ENCODE data around the gene PBX3. TPM values are rescaled to one million over a fixed set of nuclear protein-coding genes. Genes with fewer than 3 reads are reported as not detected.
A peak's percentile ranks its signal among the peaks of the same experiment; 100 is the strongest.

Gene PBX3
- polyA plus RNA-seq, 1 donor (not counting 4 experiments of a cell fraction or from before 2014, with no cell fraction given), result 26.3 TPM

DNA sequence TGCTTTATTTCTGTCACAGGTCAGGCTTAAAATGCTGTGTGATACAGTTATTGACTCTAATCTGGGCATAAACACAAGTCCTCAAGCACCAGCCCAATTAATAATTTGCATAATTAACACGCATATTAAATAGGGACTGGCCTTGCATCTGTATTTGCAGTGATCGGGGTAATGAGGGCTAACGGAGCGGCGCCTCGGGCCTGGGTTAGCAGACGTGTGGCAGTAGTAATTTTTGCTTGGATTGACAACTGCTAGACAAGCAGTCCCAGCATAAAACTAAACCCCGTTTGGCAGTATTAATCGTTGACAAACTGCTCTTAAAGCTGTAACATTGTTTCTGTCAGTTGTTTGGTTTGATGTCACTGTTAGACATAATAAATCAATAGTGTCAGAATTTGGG is 109.2 kb downstream of the PBX3 start:
- Histone ChIP-seq H3K9ac (ENCODE audit: control insufficient read depth, extremely low read depth, insufficient read depth, low read length) (no peak overlapping the region), H3K9me3 (ENCODE audit: control insufficient read depth, low read depth, low read length) (no peaks in the 10 kb centered on the region), H3K27ac (ENCODE audit: control insufficient read depth, insufficient read depth, low read length) (no peak overlapping the region), H3K4me1 (ENCODE audit: control insufficient read depth, extremely low read depth, insufficient read depth, low read length) (no peaks in the 10 kb centered on the region), H3K4me2 (ENCODE audit: control insufficient read depth, extremely low read depth, insufficient read depth, low read depth, low read length) (no peak overlapping the region), H3K9me1 (ENCODE audit: control insufficient read depth, extremely low read depth, insufficient read depth, low read length) (no peaks in the 10 kb centered on the region), H2AFZ (ENCODE audit: control insufficient read depth, low read length) (no peak overlapping the region), H3K79me2 (ENCODE audit: control insufficient read depth, insufficient read depth, low read length) (peaks cover 24% of the 10 kb centered on the region), H3K36me3 (ENCODE audit: control insufficient read depth in 2 of 2, extremely low read depth in 1 of 2, insufficient read depth in 2 of 2, low read length in 2 of 2) (no peaks in the 10 kb centered on the region), H3K4me3 (ENCODE audit: control insufficient read depth in 2 of 3, extremely low read depth in 1 of 3, insufficient read depth in 2 of 3, low read depth in 1 of 3, low read length in 3 of 3) (no peak overlapping the region), H3K27me3 (ENCODE audit: control insufficient read depth, extremely low read depth, insufficient read depth, low read length) (no peaks in the 10 kb centered on the region), H4K20me1 (ENCODE audit: control insufficient read depth, extremely low read depth, insufficient read depth, low read length) (no peaks in the 10 kb centered on the region)
- no peak for FAIRE-seq
- dilution Hi-C loops (cut with MboI; ENCODE audit: extremely low pct_ligation_motif_present, low sequenced_read_pairs), result no loop called here
- DNase-seq (ENCODE audit: low read depth, low spot score), result no peak
- no peak for TF ChIP-seq EZH2 (IDR thresholded peaks at IDR 0.05; ENCODE audit: low read length)
- no peak for TF ChIP-seq CTCF (optimal IDR thresholded peaks at IDR 0.05 in 1 of 3, IDR thresholded peaks at IDR 0.05 in 1 of 3, conservative IDR thresholded peaks at IDR 0.05 in 1 of 3; ENCODE audit: extremely low read depth in 1 of 3, insufficient read depth in 2 of 3, low read length in 3 of 3)

DNA sequence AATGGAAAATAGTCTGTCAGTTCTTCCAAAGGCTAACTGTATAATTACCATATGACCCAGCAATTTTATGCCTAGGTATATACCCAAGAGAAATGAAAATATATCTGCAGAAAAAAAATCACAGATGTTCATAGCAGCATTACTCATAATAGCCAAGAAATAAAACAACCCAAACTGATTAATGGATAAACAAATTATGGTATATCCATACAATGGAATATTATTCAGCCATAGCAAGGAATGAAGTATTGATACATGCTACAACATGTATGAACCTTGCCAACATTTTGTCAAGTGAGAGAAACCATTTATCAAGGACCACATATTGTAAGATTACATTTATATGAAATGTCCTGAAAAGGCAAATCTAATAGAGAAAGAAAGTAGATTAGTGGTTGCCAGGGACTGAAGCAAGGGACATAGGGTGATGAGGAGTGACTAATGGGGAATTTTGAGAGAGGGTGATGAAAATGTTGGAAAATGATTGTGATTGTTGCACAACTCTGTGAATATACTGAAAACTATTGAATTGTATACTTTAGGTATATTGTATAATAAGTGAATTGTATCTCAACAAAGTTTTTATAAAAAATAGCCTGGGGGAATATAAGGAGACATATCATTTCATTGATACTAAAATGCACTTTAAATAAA is 114.4 kb downstream of the PBX3 start:
- dilution Hi-C loops (cut with MboI; ENCODE audit: extremely low pct_ligation_motif_present, low sequenced_read_pairs), result no loop called here
- no peaks in the 10 kb centered on the region for H3K27me3 ChIP-seq (ENCODE audit: control insufficient read depth, extremely low read depth, insufficient read depth, low read length)
- no peaks in the 10 kb centered on the region for H3K9me1 ChIP-seq (ENCODE audit: control insufficient read depth, extremely low read depth, insufficient read depth, low read length)
- TF ChIP-seq CTCF (optimal IDR thresholded peaks at IDR 0.05 in 1 of 3, IDR thresholded peaks at IDR 0.05 in 1 of 3, conservative IDR thresholded peaks at IDR 0.05 in 1 of 3; ENCODE audit: extremely low read depth in 1 of 3, insufficient read depth in 2 of 3, low read length in 3 of 3), result no peak
- no peak for TF ChIP-seq EZH2 (IDR thresholded peaks at IDR 0.05; ENCODE audit: low read length)
- H2AFZ ChIP-seq (ENCODE audit: control insufficient read depth, low read length), result no peak overlapping the region
- no peak overlapping the region for H3K4me2 ChIP-seq (ENCODE audit: control insufficient read depth, extremely low read depth, insufficient read depth, low read depth, low read length)
- no peak for DNase-seq (ENCODE audit: low read depth, low spot score)
- no peaks in the 10 kb centered on the region for H4K20me1 ChIP-seq (ENCODE audit: control insufficient read depth, extremely low read depth, insufficient read depth, low read length)
- peaks cover 25% of the 10 kb centered on the region for H3K79me2 ChIP-seq (ENCODE audit: control insufficient read depth, insufficient read depth, low read length)
- no peak for FAIRE-seq
- no peaks in the 10 kb centered on the region for H3K9me3 ChIP-seq (ENCODE audit: control insufficient read depth, low read depth, low read length)
- peak overlapping the region; percentile 40 for H3K27ac ChIP-seq (ENCODE audit: control insufficient read depth, insufficient read depth, low read length)
- no peaks in the 10 kb centered on the region for H3K36me3 ChIP-seq (ENCODE audit: control insufficient read depth in 2 of 2, extremely low read depth in 1 of 2, insufficient read depth in 2 of 2, low read length in 2 of 2)
- no peak overlapping the region for H3K4me3 ChIP-seq (ENCODE audit: control insufficient read depth in 2 of 3, extremely low read depth in 1 of 3, insufficient read depth in 2 of 3, low read depth in 1 of 3, low read length in 3 of 3)
- no peak overlapping the region for H3K9ac ChIP-seq (ENCODE audit: control insufficient read depth, extremely low read depth, insufficient read depth, low read length)
- H3K4me1 ChIP-seq (ENCODE audit: control insufficient read depth, extremely low read depth, insufficient read depth, low read length), result peaks cover 2% of the 10 kb centered on the region
